Endothelial cell of umbilical vein (primary cell): ENCODE results near the gene TMEM62. TPM values are rescaled to one million over a fixed set of nuclear protein-coding genes. Genes with fewer than 3 reads are reported as not detected.

Source experiments
- BruUV-seq: library from RNA; stranded (reverse); fragments of 400-500 nt; replicated peaks from 2 replicates; lab custom pipeline; 2021; lab: Mats Ljungman, UMichigan
- CTCF ChIA-PET: fragments of 300-600, 350-600 bp; sonication (Branson Sonifier 250); formaldehyde crosslinking; loops from one replicate; lab custom pipeline; 2021; ENCODE audit warnings: antibody characterized with exemption, inconsistent platforms; lab: Charles Lee
- POLR2A ChIA-PET: fragments of 300-600, 350-600 bp; sonication (Branson Sonifier 250); formaldehyde crosslinking; loops from one replicate; lab custom pipeline; 2021; ENCODE audit warnings: antibody characterized with exemption, inconsistent platforms; lab: Charles Lee
- DNase-seq: peaks from one replicate; pipeline ENCODE4 v3.0.0-alpha.2; 2011; ENCODE audit warnings: low read depth, low spot score
- FAIRE-seq: peaks from 2 replicates; lab custom pipeline; 2011; peaks lifted over from hg19 to GRCh38; lab: Jason Lieb, UNC
- H2AFZ ChIP-seq: 2 replicates; pipeline ENCODE4 v1.6.0; 2012; ENCODE audit warnings: low read depth, low read length, control low read depth, inconsistent platforms
- H3K27ac ChIP-seq: 2 replicates; pipeline ENCODE4 v1.5.1; 2011; ENCODE audit warnings: low read depth, mild to moderate bottlenecking, control low read depth, low read length, moderate library complexity; ENCODE audit not compliant: insufficient read depth
- H3K27me3 ChIP-seq, 2 experiments: 2 replicates each; pipeline versions ENCODE4 v1.6.0 to v1.6.1; 2011; ENCODE audit warnings: low read length in 2 of 2, mixed read lengths in 1 of 2; ENCODE audit not compliant: control insufficient read depth in 2 of 2, insufficient read depth in 2 of 2
- H3K36me3 ChIP-seq, 2 experiments: 2 replicates in 1 of 2; 3 replicates in 1 of 2; pipeline ENCODE4 v1.5.1; 2011; ENCODE audit warnings: low read length in 2 of 2, mild to moderate bottlenecking in 1 of 2, moderate library complexity in 1 of 2; ENCODE audit not compliant: control insufficient read depth in 2 of 2, insufficient read depth in 2 of 2; ENCODE audit errors: extremely low read depth in 1 of 2
- H3K4me1 ChIP-seq: 3 replicates; pipeline ENCODE4 v1.5.1; 2011; ENCODE audit warnings: mild to moderate bottlenecking, low read length; ENCODE audit not compliant: control insufficient read depth, insufficient read depth; ENCODE audit errors: extremely low read depth
- H3K4me2 ChIP-seq: 2 replicates; pipeline ENCODE4 v1.6.1; 2011; ENCODE audit warnings: low read length, control low read depth, mixed read lengths; ENCODE audit not compliant: insufficient read depth
- H3K4me3 ChIP-seq, 3 experiments: fragments of 200-600 bp in 1 of 3; sonication (generic), shearing (Covaris generic) in 1 of 3; replicated peaks in 1 of 3; 2 replicates each; pipeline ENCODE4 v1.5.1; 2011 to 2016; ENCODE audit warnings: control low read depth in 3 of 3, low read length in 3 of 3, mild to moderate bottlenecking in 2 of 3, inconsistent platforms in 1 of 3, low read depth in 1 of 3, moderate library complexity in 1 of 3; ENCODE audit not compliant: insufficient read depth in 1 of 3
- H3K79me2 ChIP-seq: 2 replicates; pipeline ENCODE4 v1.6.0; 2012; ENCODE audit warnings: low read length, inconsistent platforms; ENCODE audit not compliant: control insufficient read depth, insufficient read depth
- H3K9ac ChIP-seq: replicated peaks from 2 replicates; pipeline ENCODE3; 2011; ENCODE audit warnings: low read length, control low read depth; ENCODE audit not compliant: insufficient read depth; ENCODE audit errors: extremely low read depth
- H3K9me1 ChIP-seq: replicated peaks from 3 replicates; pipeline ENCODE4 v1.6.0; 2011; ENCODE audit warnings: mild to moderate bottlenecking, low read length; ENCODE audit not compliant: control insufficient read depth, insufficient read depth; ENCODE audit errors: extremely low read depth
- H3K9me3 ChIP-seq: replicated peaks from 2 replicates; pipeline ENCODE4 v1.5.1; 2012; ENCODE audit warnings: low read length, inconsistent platforms; ENCODE audit not compliant: control insufficient read depth, insufficient read depth
- H4K20me1 ChIP-seq: replicated peaks from 2 replicates; pipeline ENCODE3; 2011; ENCODE audit warnings: mild to moderate bottlenecking, low read length; ENCODE audit not compliant: control insufficient read depth, insufficient read depth; ENCODE audit errors: extremely low read depth
- EZH2 ChIP-seq: IDR thresholded peaks from 2 replicates; pipeline ENCODE4 v1.6.1; 2012; ENCODE audit warnings: borderline replicate concordance, low read depth, mild to moderate bottlenecking, moderate library complexity, low read length, inconsistent platforms; ENCODE audit not compliant: severe bottlenecking
- FOS ChIP-seq: IDR thresholded peaks from 2 replicates; pipeline ENCODE4 v1.6.1; 2011; ENCODE audit warnings: mild to moderate bottlenecking, low read length, moderate library complexity, borderline replicate concordance; ENCODE audit not compliant: insufficient read depth
- GATA2 ChIP-seq: IDR thresholded peaks from 2 replicates; pipeline ENCODE4 v1.7.0; 2011; ENCODE audit warnings: low read depth, mild to moderate bottlenecking, moderate library complexity, mixed read lengths, low read length; ENCODE audit not compliant: insufficient read length, insufficient read depth
- JUN ChIP-seq: IDR thresholded peaks from 2 replicates; pipeline ENCODE4 v1.6.1; 2011; ENCODE audit warnings: borderline replicate concordance, low read depth; ENCODE audit not compliant: insufficient read length, insufficient read depth
- MYC ChIP-seq: IDR thresholded peaks from one replicate; pipeline ENCODE4 v1.6.1; 2011; ENCODE audit warnings: mild to moderate bottlenecking, low read depth, low read length
- POLR2A ChIP-seq: IDR thresholded peaks from 2 replicates; pipeline ENCODE4 v1.6.1; 2012; ENCODE audit warnings: low read depth, mild to moderate bottlenecking, control low read depth, low read length
- POLR2AphosphoS5 ChIP-seq: IDR thresholded peaks from 2 replicates; pipeline ENCODE4 v1.6.1; 2012; ENCODE audit warnings: low read depth, mild to moderate bottlenecking, control low read depth, low read length, moderate library complexity; ENCODE audit not compliant: insufficient read depth
- dilution Hi-C: fragments of 300-500 bp; cut with MboI; formaldehyde crosslinking; loops from one replicate; pipeline ENCODE4 v1.15.0; 2019; ENCODE audit warnings: low sequenced_read_pairs; ENCODE audit not compliant: extremely low pct_ligation_motif_present
- intact Hi-C: fragments of 100-400 bp; cut with micrococcal nuclease; formaldehyde crosslinking; loops from one replicate; pipeline ENCODE4 v1.10.0; 2022
- polyA plus RNA-seq, 4 experiments: library from polyadenylated mRNA; depleted of rRNA in 3 of 4; stranded (reverse) in 3 of 4; unstranded in 1 of 4; fragments of >200 nt; gene quantifications; 2 replicates each; pipeline versions ENCODE4 v1.2.1 to v1.2.3, GENCODE V29; 2011 to 2012; ENCODE audit warnings: missing spikeins in 1 of 4
- total RNA-seq: library from RNA; stranded (reverse); gene quantifications from 2 replicates; pipeline ENCODE4 v1.2.3, GENCODE V29; 2021
- TF ChIP-seq, protein P1 (sequence below): IDR thresholded peaks from 2 replicates; pipeline ENCODE4 v1.6.1; 2011; ENCODE audit not compliant: insufficient read depth, insufficient read length
- TF ChIP-seq, protein P2 (sequence below), 2 donors: IDR thresholded peaks; 1 replicate in 1 of 2; 2 replicates in 1 of 2; pipeline ENCODE4 v1.5.1; 2011; ENCODE audit warnings: low read length in 2 of 2, mild to moderate bottlenecking in 2 of 2, moderate library complexity in 2 of 2, control low read depth in 1 of 2, inconsistent platforms in 1 of 2, low read depth in 1 of 2; ENCODE audit not compliant: insufficient read depth in 1 of 2; ENCODE audit errors: extremely low read depth in 1 of 2

The TMEM62 gene
- total and polyA plus RNA-seq, 2 donors (not counting 3 experiments of a cell fraction or from before 2014, with no cell fraction given): 10.4 to 22.2 TPM

DNA sequence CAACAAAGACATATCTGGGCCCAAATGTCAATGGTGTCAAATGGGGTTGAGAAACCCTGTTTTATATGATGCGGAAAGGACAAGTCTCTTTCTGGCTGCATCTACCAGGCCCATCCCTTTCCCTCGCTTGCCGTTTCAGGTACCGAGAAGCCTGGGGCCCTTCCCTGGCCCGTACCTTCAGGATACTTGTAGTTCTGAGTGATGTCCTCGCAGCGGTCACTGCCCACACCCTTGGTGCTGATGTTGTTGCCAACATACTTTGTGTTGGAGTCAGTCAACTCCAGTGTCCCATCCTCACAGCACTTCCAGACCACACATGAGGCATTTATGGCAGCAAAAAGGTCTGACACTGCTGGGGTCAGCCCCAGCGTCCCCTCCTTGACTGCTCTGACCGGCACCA is 73.6 kb downstream of the TMEM62 start:
- Histone ChIP-seq H3K27ac (no peak overlapping the region), H3K9me3 (no peaks in the 10 kb centered on the region), H4K20me1 (no peaks in the 10 kb centered on the region), H3K4me2 (no peak overlapping the region), H3K9me1 (no peaks in the 10 kb centered on the region), H3K4me3 (no peak overlapping the region), H3K4me1 (no peaks in the 10 kb centered on the region), H3K36me3 (no peaks in the 10 kb centered on the region), H2AFZ (no peak overlapping the region), H3K79me2 (no peaks in the 10 kb centered on the region), H3K27me3 (peaks cover 9 to 23% of the 10 kb centered on the region in 2 experiments), H3K9ac (no peak overlapping the region)
- FAIRE-seq (no peak), DNase-seq (no peak)
- ChIA-PET CTCF (interaction anchor here (1.5 to 5.3 kb wide), 5 partner anchors 14 to 80 kb away, joined by 3 to 48 read pairs (median 5); no protein-coding TSS in a partner anchor), POLR2A (no interaction called here)
- TF ChIP-seq, protein P1, sequence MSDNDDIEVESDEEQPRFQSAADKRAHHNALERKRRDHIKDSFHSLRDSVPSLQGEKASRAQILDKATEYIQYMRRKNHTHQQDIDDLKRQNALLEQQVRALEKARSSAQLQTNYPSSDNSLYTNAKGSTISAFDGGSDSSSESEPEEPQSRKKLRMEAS: no peak
- TF ChIP-seq FOS: no peak
- TF ChIP-seq, protein P2, sequence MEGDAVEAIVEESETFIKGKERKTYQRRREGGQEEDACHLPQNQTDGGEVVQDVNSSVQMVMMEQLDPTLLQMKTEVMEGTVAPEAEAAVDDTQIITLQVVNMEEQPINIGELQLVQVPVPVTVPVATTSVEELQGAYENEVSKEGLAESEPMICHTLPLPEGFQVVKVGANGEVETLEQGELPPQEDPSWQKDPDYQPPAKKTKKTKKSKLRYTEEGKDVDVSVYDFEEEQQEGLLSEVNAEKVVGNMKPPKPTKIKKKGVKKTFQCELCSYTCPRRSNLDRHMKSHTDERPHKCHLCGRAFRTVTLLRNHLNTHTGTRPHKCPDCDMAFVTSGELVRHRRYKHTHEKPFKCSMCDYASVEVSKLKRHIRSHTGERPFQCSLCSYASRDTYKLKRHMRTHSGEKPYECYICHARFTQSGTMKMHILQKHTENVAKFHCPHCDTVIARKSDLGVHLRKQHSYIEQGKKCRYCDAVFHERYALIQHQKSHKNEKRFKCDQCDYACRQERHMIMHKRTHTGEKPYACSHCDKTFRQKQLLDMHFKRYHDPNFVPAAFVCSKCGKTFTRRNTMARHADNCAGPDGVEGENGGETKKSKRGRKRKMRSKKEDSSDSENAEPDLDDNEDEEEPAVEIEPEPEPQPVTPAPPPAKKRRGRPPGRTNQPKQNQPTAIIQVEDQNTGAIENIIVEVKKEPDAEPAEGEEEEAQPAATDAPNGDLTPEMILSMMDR (IDR thresholded peaks at IDR 0.05; ENCODE audit: extremely low read depth in 1 of 2, insufficient read depth in 1 of 2, low read depth in 1 of 2, low read length in 2 of 2): no peak
- TF ChIP-seq GATA2: no peak
- TF ChIP-seq EZH2: no peak
- TF ChIP-seq MYC: no peak
- no peak for TF ChIP-seq POLR2AphosphoS5
- no peak for TF ChIP-seq JUN
- no peak for TF ChIP-seq POLR2A
- no TSS peak for BruUV-seq
- dilution Hi-C loops (no loop called here), intact Hi-C loops (loop anchor here (10.0 kb wide), 1 partner anchor 502 kb away; no protein-coding TSS in a partner anchor)
